IMR-90 (cell line): Measurements from ENCODE around the gene CIAO2B. TPM values are rescaled to one million over a fixed set of nuclear protein-coding genes. Genes with fewer than 3 reads are reported as not detected.

Experiments
- ATAC-seq: fragments of 200-7000 bp; cut with Tn5 transposase; 2 replicates; pipeline ENCODE4 v1.9.1; 2020; ENCODE audit warnings: low read depth, mild to moderate bottlenecking, moderate library complexity
- BruUV-seq: library from RNA; stranded (reverse); fragments of 400-500 nt; replicated peaks from 2 replicates; lab custom pipeline; 2021; lab: Mats Ljungman, UMichigan
- CTCF ChIA-PET: fragments of 300-600 bp; formaldehyde crosslinking; extraction: SDS; loops from one replicate; lab custom pipeline; 2021; ENCODE audit warnings: antibody characterized with exemption; lab: Yijun Ruan, JAX
- POLR2A ChIA-PET: fragments of 300-600 bp; sonication (Branson Sonifier 250); formaldehyde crosslinking; loops from one replicate; lab custom pipeline; 2022; ENCODE audit warnings: antibody characterized with exemption; ENCODE audit not compliant: unreplicated experiment; lab: Charles Lee
- DNase-seq: peaks from one replicate; pipeline ENCODE4 v3.0.0; 2013
- H2AFZ ChIP-seq: replicated peaks from 2 replicates; pipeline ENCODE3; 2013; ENCODE audit warnings: low read length, mild to moderate bottlenecking; ENCODE audit not compliant: poor library complexity
- H2AK5ac ChIP-seq: 2 replicates; pipeline ENCODE4 v1.6.1; 2013; ENCODE audit warnings: low read depth, low read length, inconsistent platforms
- H2AK9ac ChIP-seq: replicated peaks from 2 replicates; pipeline ENCODE3; 2013; ENCODE audit warnings: mild to moderate bottlenecking, low read depth, low read length, moderate library complexity; ENCODE audit not compliant: poor library complexity
- H2BK120ac ChIP-seq: 2 replicates; pipeline ENCODE4 v1.6.1; 2013; ENCODE audit warnings: low read depth, low read length, inconsistent platforms
- H2BK15ac ChIP-seq: 3 replicates; pipeline ENCODE4 v1.6.1; 2013; ENCODE audit warnings: low read depth, low read length, inconsistent platforms
- H2BK20ac ChIP-seq: 2 replicates; pipeline ENCODE4 v1.6.1; 2013; ENCODE audit warnings: low read depth, mild to moderate bottlenecking, inconsistent platforms, low read length, moderate library complexity
- H2BK5ac ChIP-seq: 2 replicates; pipeline ENCODE4 v1.6.1; 2013; ENCODE audit warnings: mild to moderate bottlenecking, low read depth, low read length, inconsistent platforms; ENCODE audit not compliant: poor library complexity, severe bottlenecking
- H3K14ac ChIP-seq: replicated peaks from 2 replicates; pipeline ENCODE4 v1.6.1; 2013; ENCODE audit warnings: low read depth, low read length, inconsistent platforms
- H3K18ac ChIP-seq: 2 replicates; pipeline ENCODE4 v1.6.1; 2013; ENCODE audit warnings: low read depth, low read length, control low read depth
- H3K23ac ChIP-seq: 2 replicates; pipeline ENCODE4 v1.6.1; 2013; ENCODE audit warnings: low read depth, low read length, inconsistent platforms
- H3K27ac ChIP-seq: 2 replicates; pipeline ENCODE4 v1.5.1; 2013; ENCODE audit warnings: mild to moderate bottlenecking, control low read depth, low read length; ENCODE audit not compliant: insufficient read depth
- H3K27me3 ChIP-seq: 2 replicates; pipeline ENCODE4 v1.6.1; 2013; ENCODE audit warnings: low read length; ENCODE audit not compliant: control insufficient read depth, insufficient read depth
- H3K36me3 ChIP-seq: 2 replicates; pipeline ENCODE4 v1.6.1; 2013; ENCODE audit warnings: low read length, mixed read lengths; ENCODE audit not compliant: control insufficient read depth, insufficient read depth
- H3K4ac ChIP-seq: 2 replicates; pipeline ENCODE4 v1.6.1; 2013; ENCODE audit warnings: low read depth, low read length, inconsistent platforms
- H3K4me1 ChIP-seq: 2 replicates; pipeline ENCODE4 v1.6.1; 2013; ENCODE audit warnings: low read length, mixed read lengths; ENCODE audit not compliant: control insufficient read depth, insufficient read depth
- H3K4me2 ChIP-seq: 2 replicates; pipeline ENCODE4 v1.6.1; 2013; ENCODE audit warnings: low read depth, mild to moderate bottlenecking, control low read depth, low read length, moderate library complexity
- H3K4me3 ChIP-seq: 2 replicates; pipeline ENCODE4 v1.5.1; 2013; ENCODE audit warnings: low read depth, mild to moderate bottlenecking, control low read depth, low read length, moderate library complexity; ENCODE audit not compliant: insufficient read depth
- H3K56ac ChIP-seq: 2 replicates; pipeline ENCODE4 v1.6.1; 2013; ENCODE audit warnings: low read length, inconsistent platforms; ENCODE audit not compliant: insufficient read depth; ENCODE audit errors: extremely low read depth
- H3K79me1 ChIP-seq, 2 experiments: 2 replicates each; pipeline ENCODE4 v1.6.1; 2013; ENCODE audit warnings: low read length in 2 of 2, inconsistent platforms in 1 of 2, low read depth in 1 of 2
- H3K9ac ChIP-seq: 2 replicates; pipeline ENCODE4 v1.6.1; 2013; ENCODE audit warnings: low read depth, low read length, control low read depth
- H3K9me1 ChIP-seq: 2 replicates; pipeline ENCODE4 v1.6.1; 2013; ENCODE audit warnings: low read length, inconsistent platforms; ENCODE audit not compliant: insufficient read depth
- H3K9me3 ChIP-seq: 2 replicates; pipeline ENCODE4 v1.6.1; 2013; ENCODE audit warnings: low read length; ENCODE audit not compliant: control insufficient read depth, insufficient read depth
- H4K20me1 ChIP-seq: 2 replicates; pipeline ENCODE4 v1.6.1; 2013; ENCODE audit warnings: low read length, inconsistent platforms; ENCODE audit not compliant: insufficient read depth
- H4K5ac ChIP-seq: 2 replicates; pipeline ENCODE4 v1.6.1; 2013; ENCODE audit warnings: mild to moderate bottlenecking, low read depth, low read length, control low read depth
- H4K8ac ChIP-seq, 2 experiments: 2 replicates each; pipeline ENCODE4 v1.6.1; 2013; ENCODE audit warnings: low read depth in 2 of 2, low read length in 2 of 2, control low read depth in 1 of 2, inconsistent platforms in 1 of 2
- H4K91ac ChIP-seq: 2 replicates; pipeline ENCODE4 v1.6.1; 2013; ENCODE audit warnings: low read depth, low read length, inconsistent platforms; ENCODE audit not compliant: insufficient read depth
- BHLHE40 ChIP-seq: fragments of 150-350 bp; IDR thresholded peaks from 2 replicates; pipeline ENCODE4 v1.6.1; 2016; ENCODE audit warnings: mild to moderate bottlenecking, low read depth, low read length
- CTCF ChIP-seq: conservative IDR thresholded peaks from 2 replicates; pipeline ENCODE4 v1.5.1; 2012; ENCODE audit warnings: mild to moderate bottlenecking, low read depth, low read length, improper control_type of control experiment
- FOS ChIP-seq: fragments of 150-350 bp; IDR thresholded peaks from 2 replicates; pipeline ENCODE4 v1.6.1; 2016; ENCODE audit warnings: low read depth, low read length
- MXI1 ChIP-seq: IDR thresholded peaks from 2 replicates; pipeline ENCODE4 v1.6.1; 2012; ENCODE audit warnings: low read depth, mild to moderate bottlenecking, low read length, moderate library complexity, borderline replicate concordance
- NFE2L2 ChIP-seq: fragments of 150-350 bp; IDR thresholded peaks from 2 replicates; pipeline ENCODE4 v1.6.1; 2016; ENCODE audit warnings: low read depth, mild to moderate bottlenecking, low read length
- RAD21 ChIP-seq: IDR thresholded peaks from 2 replicates; pipeline ENCODE4 v1.6.1; 2012; ENCODE audit warnings: low read length, improper control_type of control experiment
- RCOR1 ChIP-seq: IDR thresholded peaks from 2 replicates; pipeline ENCODE4 v1.6.1; 2012; ENCODE audit warnings: mild to moderate bottlenecking, low read length, improper control_type of control experiment; ENCODE audit not compliant: insufficient replicate concordance
- RFX5 ChIP-seq: IDR thresholded peaks from 2 replicates; pipeline ENCODE4 v1.8.0; 2012; ENCODE audit warnings: low read depth, mild to moderate bottlenecking, low read length, moderate library complexity
- SMC3 ChIP-seq: fragments of 150-350 bp; IDR thresholded peaks from 2 replicates; pipeline ENCODE4 v1.6.1; 2016; ENCODE audit warnings: low read depth, mild to moderate bottlenecking, antibody characterized with exemption, low read length, moderate library complexity
- USF2 ChIP-seq: fragments of 150-350 bp; IDR thresholded peaks from 2 replicates; pipeline ENCODE4 v1.6.1; 2017; ENCODE audit warnings: mild to moderate bottlenecking, antibody characterized with exemption, low read length, low read depth
- WGBS, 2 experiments: methylation state at CpG; one replicate each; pipeline versions ENCODE4 v1.1.5 to v1.1.7; 2013; ENCODE audit warnings: missing lambda C conversion rate in 2 of 2; ENCODE audit not compliant: insufficient read length in 1 of 2; ENCODE audit errors: extremely low coverage in 2 of 2; 5-methylcytosine and 5-hydroxymethylcytosine counted together
- dilution Hi-C: fragments of 300-500 bp; cut with HindIII; formaldehyde crosslinking; loops from one replicate; pipeline ENCODE4 v1.14.3; 2018; ENCODE audit warnings: low sequenced_read_pairs; ENCODE audit not compliant: unreplicated experiment
- in situ Hi-C: fragments of 300-500 bp; cut with MboI; formaldehyde crosslinking; loops from 3 replicates; pipeline ENCODE4 v1.14.3; 2019; ENCODE audit warnings: low sequenced_read_pairs, inconsistent platforms, mixed read lengths
- intact Hi-C: fragments of 100-400 bp; cut with micrococcal nuclease; formaldehyde crosslinking; loops from 2 replicates; pipeline ENCODE4 v1.10.0; 2022
- polyA plus RNA-seq, 3 experiments: library from polyadenylated mRNA; depleted of rRNA; stranded (reverse); fragments of >200 nt; gene quantifications; 2 replicates each; pipeline ENCODE4 v1.2.3, GENCODE V29; 2012; ENCODE audit warnings: low replicate concordance in 1 of 3
- total RNA-seq: library from RNA; depleted of rRNA; stranded (reverse); fragments of >200 nt; gene quantifications from 2 replicates; pipeline ENCODE4 v1.2.3, GENCODE V29; 2012

Gene CIAO2B
- total and polyA plus RNA-seq, 2 of the 4 experiments (the other 2 are of a cell fraction) = 148 to 234 TPM

- no peak overlapping the region for H4K8ac ChIP-seq
- H4K91ac ChIP-seq = no peak overlapping the region
- no peak overlapping the region for H2AK9ac ChIP-seq
- TF ChIP-seq MXI1 (no peak), BHLHE40 (no peak), RFX5 (no peak), FOS (no peak), USF2 (no peak), RCOR1 (no peak), NFE2L2 (no peak), CTCF (no peak), RAD21 (no peak), SMC3 (no peak)
- no peaks in the 10 kb centered on the region for H3K9me3 ChIP-seq
- no peaks in the 10 kb centered on the region for H3K36me3 ChIP-seq
- ChIA-PET POLR2A (no interaction called here), CTCF (interaction anchor here (0.6 kb wide), 1 partner anchor 299 kb away, joined by 3 read pairs; no protein-coding TSS in a partner anchor)
- H2BK5ac ChIP-seq = no peak overlapping the region
- no peaks in the 10 kb centered on the region for H3K4me1 ChIP-seq
- H3K23ac ChIP-seq = no peak overlapping the region
- no TSS peak for BruUV-seq
- no peak overlapping the region for H2AK5ac ChIP-seq
- 86% methylated on average over 2 of the region's 5 CpGs; no CpG with 5 or more reads in 1 of the 2 experiments for whole genome bisulfite sequencing, 2 experiments
- H3K79me1 ChIP-seq = no peaks in the 10 kb centered on the region
- intact Hi-C loops = no loop called here
- H3K18ac ChIP-seq = no peak overlapping the region
- ATAC-seq = no peak
- no peaks in the 10 kb centered on the region for H4K20me1 ChIP-seq
- no peak overlapping the region for H4K5ac ChIP-seq
- H3K4me3 ChIP-seq = no peak overlapping the region
- H3K9me1 ChIP-seq = peaks cover 3% of the 10 kb centered on the region; the same call in 1 of the 2 replicates
- no peak overlapping the region for H2BK20ac ChIP-seq
- H2BK15ac ChIP-seq = no peak overlapping the region
- H3K4me2 ChIP-seq = no peak overlapping the region
- in situ Hi-C loops = loop anchor here (5.0 to 10.0 kb wide), 2 partner anchors 195 to 493 kb away; partner anchors contain the start of genes FBXL8 and TRADD
- H3K9ac ChIP-seq = no peak overlapping the region
- peaks cover 42% of the 10 kb centered on the region for H3K27me3 ChIP-seq
- no peak overlapping the region for H3K4ac ChIP-seq
- H2AFZ ChIP-seq = peak overlapping the region; percentile 33
- H3K27ac ChIP-seq = no peak overlapping the region
- H3K14ac ChIP-seq = no peak overlapping the region
- dilution Hi-C loops = no loop called here
- no peak for DNase-seq
- no peak overlapping the region for H2BK120ac ChIP-seq
- H3K56ac ChIP-seq = no peak overlapping the region
Measured at GRCh38 chr16:66961914-66962313, 27.7 kb upstream of the CIAO2B start.
